ENCODE measurements around the gene ZNF287. TPM values are rescaled to one million over a fixed set of nuclear protein-coding genes. Genes with fewer than 3 reads are reported as not detected.

The ZNF287 gene
- 11.1 and 11.3 TPM in 2 replicates for total RNA-seq (2013; cell fraction: nucleolus; rRNA removed)
- total RNA-seq (2014; rRNA removed), result 3.2 and 3.4 TPM in 2 replicates
- total RNA-seq (2014; rRNA removed; fragmentation: Illumina TruSeq; extraction: Trizol), result 3.8 and 4.7 TPM in 2 replicates
- 4.7 and 6.2 TPM in 2 replicates for total RNA-seq (2021)
- 3.1 TPM for polyA plus RNA-seq (2011; ENCODE audit: low read depth)
- 3.0 and 3.6 TPM in 2 replicates for polyA plus RNA-seq (2011; rRNA removed)
- polyA plus RNA-seq (2011; cell fraction: cytosol; rRNA removed), result 1.3 and 1.4 TPM in 2 replicates
- polyA plus RNA-seq (2011; cell fraction: nucleus; rRNA removed), result 2.3 and 2.5 TPM in 2 replicates
- polyA plus RNA-seq (2012), result 6.4 and 8.8 TPM in 2 replicates
- polyA plus RNA-seq (2014; fragmentation: Illumina TruSeq; extraction: Trizol), result 3.1 and 3.2 TPM in 2 replicates
- 1 to 10 TPM; 1.9 to 6.6 TPM for polyA plus RNA-seq (2014; fragmentation: Nextera tagmentation; extraction: Ambion mirVana)
- polyA plus RNA-seq (2014; rRNA removed), result 3.5 and 4.1 TPM in 2 replicates
- 10 to 100 TPM; 10.3 to 15.5 TPM for polyA plus RNA-seq (2016; fragmentation: Nextera tagmentation; extraction: Ambion mirVana)
- polyA minus RNA-seq (2011; rRNA and poly(A)+ RNA removed), result 1.2 and 1.3 TPM in 2 replicates
- polyA minus RNA-seq (2011; cell fraction: cytosol; rRNA and poly(A)+ RNA removed), result not detected in 2 replicates
- polyA minus RNA-seq (2011; cell fraction: nucleus; rRNA and poly(A)+ RNA removed), result 1.9 and 3.6 TPM in 2 replicates
- percentile 48 among the genes with signal in this experiment for Bru-seq, nascent RNA
- percentile 28 among the genes with signal in this experiment for BruChase-seq, experiment 1, labeled RNA remaining after a 6-hour chase
- BruChase-seq, experiment 2, labeled RNA remaining after a 2-hour chase, result percentile 33 among the genes with signal in this experiment
- long read RNA-seq, experiment 1, partial matches to known transcripts, result 1 of 6 reads
- long read RNA-seq, experiment 1, other reads (novel, unspliced or antisense), result 1 of 6 reads
- long read RNA-seq, experiment 2, transcript ZNF287-202 (6 exons, 3,208 nt), result major isoform, 21 of 30 reads
- long read RNA-seq, experiment 2, partial matches to known transcripts, result 1 of 30 reads
- long read RNA-seq, experiment 2, other reads (novel, unspliced or antisense), result 7 of 30 reads

GRCh38 chr17:16568541-16569357, at the start of gene ZNF287:
Gene ZNF287, minus strand, starts transcription at chr17:16569204. Its CDS starts 1,473 bp downstream, at chr17:16567731.
- ChIA-PET RAD21 (ENCODE audit: unreplicated experiment) (no interaction called here), SMC1A (ENCODE audit: uncharacterized antibody, unreplicated experiment) (interaction anchor here (1.1 kb wide), 1 partner anchor 19 kb away, joined by 3 read pairs; no protein-coding TSS in a partner anchor), CTCF (interaction anchor here (1.1 to 1.3 kb wide), 3 partner anchors 16 to 47 kb away, joined by 3 to 5 read pairs (median 4); no protein-coding TSS in a partner anchor), POLR2A (no interaction called here)
- WGBS (ENCODE audit: insufficient coverage, insufficient replicate concordance, low lambda C conversion rate, missing lambda C conversion rate), result 10% methylated on average over 73 of the region's 77 CpGs
- peak; percentile 99 for FAIRE-seq
- DNase-seq (ENCODE audit: low read depth, low spot score), result peak; percentile 54
- Histone ChIP-seq H3K4me3 (peak within 1 kb of the TSS; percentile 77), H2AFZ (ENCODE audit: control insufficient read depth, low read depth, low read length) (peak within 1 kb of the TSS; percentile 92), H4K20me1 (ENCODE audit: control insufficient read depth, insufficient read depth) (no peaks in the 10 kb centered on the region), H3K4me1 (ENCODE audit: control insufficient read depth, insufficient read depth, low read length) (peaks cover 11% of the 10 kb centered on the region; the same call in 1 of the 2 replicates), H3K79me2 (ENCODE audit: control insufficient read depth, insufficient read depth, low read length) (no peaks in the 10 kb centered on the region; the same call in 1 of the 2 replicates), H3K27ac (ENCODE audit: control insufficient read depth, insufficient read depth) (no peak within 1 kb of the TSS), H3K9ac (ENCODE audit: control insufficient read depth, insufficient read depth, low read length) (peak within 1 kb of the TSS; percentile 51), H3K36me3 (ENCODE audit: control insufficient read depth in 2 of 2, insufficient read depth in 2 of 2, low read length in 1 of 2) (0 out of 4 replicates have a peak, but pooled peaks cover 0 to 4% of the 10 kb centered on the region in 2 experiments), H3K4me2 (ENCODE audit: control insufficient read depth, insufficient read depth) (peak within 1 kb of the TSS; percentile 94), H3K9me3 (replicated peaks; ENCODE audit: control insufficient read depth, insufficient read depth, low read length) (peaks cover 5% of the 10 kb centered on the region; the same call in 2 of the 3 replicates), H3K27me3 (replicated peaks in 1 of 2; ENCODE audit: control insufficient read depth in 2 of 2, insufficient read depth in 2 of 2, low read length in 1 of 2) (no peaks in the 10 kb centered on the region)
- intact Hi-C loops (cut with micrococcal nuclease; ENCODE audit: unreplicated experiment), result no loop called here
- ATAC-seq, result peak; percentile 99
- in situ Hi-C loops (cut with MboI), result no loop called here
- BruUV-seq (replicated peaks), result no TSS peak
- TF ChIP-seq BMI1 (IDR thresholded peaks at IDR 0.05; ENCODE audit: borderline replicate concordance) (peak; percentile 97), POLR2AphosphoS2 (IDR thresholded peaks at IDR 0.05; ENCODE audit: low read depth, low read length) (no peak), IKZF2 (IDR thresholded peaks at IDR 0.05) (no peak), CBX3 (IDR thresholded peaks at IDR 0.05; ENCODE audit: borderline replicate concordance, low read depth) (no peak), NFYA (IDR thresholded peaks at IDR 0.05; ENCODE audit: borderline replicate concordance, low read depth, low read length) (no peak), NFIC (IDR thresholded peaks at IDR 0.05; ENCODE audit: low read depth, low read length) (no peak), EGR1 (IDR thresholded peaks at IDR 0.05; ENCODE audit: borderline replicate concordance in 1 of 2, low read depth in 2 of 2, low read length in 2 of 2) (no peak), BHLHE40 (IDR thresholded peaks at IDR 0.05; ENCODE audit: borderline replicate concordance in 1 of 2, low read depth in 2 of 2, low read length in 1 of 2) (peak in 1 of 2 experiments; percentile 60; a peak in 1 of 4 replicates), YY1 (IDR thresholded peaks at IDR 0.05; ENCODE audit: low read depth, low read length) (peak; percentile 81; the same call in 1 of the 2 replicates), MEF2B (IDR thresholded peaks at IDR 0.05; ENCODE audit: partially characterized antibody, poor library complexity, severe bottlenecking) (peak; percentile 44), EED (IDR thresholded peaks at IDR 0.05; ENCODE audit: low read depth) (no peak), ZNF207 (IDR thresholded peaks at IDR 0.05; ENCODE audit: borderline replicate concordance) (no peak), RFX5 (IDR thresholded peaks at IDR 0.05; ENCODE audit: low read depth, low read length) (peak; percentile 47; the same call in 1 of the 2 replicates), FOS (IDR thresholded peaks at IDR 0.05; ENCODE audit: borderline replicate concordance, extremely low read depth, insufficient read length) (no peak), ETV6 (conservative IDR thresholded peaks at IDR 0.05 in 1 of 2, IDR thresholded peaks at IDR 0.05 in 1 of 2; ENCODE audit: borderline replicate concordance in 1 of 2, low read depth in 1 of 2) (no peak), CHD2 (IDR thresholded peaks at IDR 0.05; ENCODE audit: borderline replicate concordance, low read depth, low read length) (peak; percentile 47; the same call in 1 of the 2 replicates)

Data from GM12878 (cell line).